CD14-positive monocyte (primary cell): ENCODE results near the gene TPK1. TPM values are rescaled to one million over a fixed set of nuclear protein-coding genes. Genes with fewer than 3 reads are reported as not detected.

Source experiments
- DNase-seq, 3 donors: peaks; one replicate each; pipeline ENCODE4 v3.0.0-alpha.2; 2011 to 2022
- H2AFZ ChIP-seq: 2 replicates; pipeline ENCODE4 v1.6.0; 2012; ENCODE audit warnings: mild to moderate bottlenecking, low read depth, low read length, inconsistent platforms; ENCODE audit not compliant: insufficient read depth, poor library complexity, severe bottlenecking
- H3K27ac ChIP-seq, 2 donors: 1 replicate in 1 of 2; 2 replicates in 1 of 2; pipeline ENCODE4 v1.5.1; 2012 to 2013; ENCODE audit warnings: low read length in 2 of 2, control low read depth in 1 of 2, inconsistent platforms in 1 of 2, low read depth in 1 of 2, mild to moderate bottlenecking in 1 of 2
- H3K27me3 ChIP-seq, 2 donors: one replicate each; pipeline versions ENCODE4 v1.6.0 to v1.6.1; 2011 to 2013; ENCODE audit warnings: low read length in 2 of 2; ENCODE audit not compliant: control insufficient read depth in 2 of 2, insufficient read depth in 2 of 2
- H3K36me3 ChIP-seq, 2 donors: replicated peaks in 1 of 2; 1 replicate in 1 of 2; 2 replicates in 1 of 2; pipeline versions ENCODE4 v1.5.1 to v1.6.1; 2012 to 2013; ENCODE audit warnings: low read length in 2 of 2, control low read depth in 1 of 2, inconsistent platforms in 1 of 2, mild to moderate bottlenecking in 1 of 2; ENCODE audit not compliant: insufficient read depth in 2 of 2, control insufficient read depth in 1 of 2
- H3K4me1 ChIP-seq, 2 donors: 1 replicate in 1 of 2; 2 replicates in 1 of 2; pipeline versions ENCODE4 v1.5.1 to v1.6.1; 2012 to 2013; ENCODE audit warnings: low read length in 2 of 2, control low read depth in 1 of 2, inconsistent platforms in 1 of 2, mild to moderate bottlenecking in 1 of 2, moderate library complexity in 1 of 2; ENCODE audit not compliant: insufficient read depth in 2 of 2, control insufficient read depth in 1 of 2
- H3K4me2 ChIP-seq: replicated peaks from 2 replicates; pipeline ENCODE3; 2012; ENCODE audit warnings: low read length, moderate library complexity, mild to moderate bottlenecking; ENCODE audit not compliant: poor library complexity, severe bottlenecking; ENCODE audit errors: extremely low read depth
- H3K4me3 ChIP-seq, 3 experiments: fragments of 200-600 bp in 1 of 3; sonication (generic) in 1 of 3; replicated peaks in 1 of 3; 1 replicate in 2 of 3; 2 replicates in 1 of 3; pipeline ENCODE4 v1.5.1; 2011 to 2013; ENCODE audit warnings: low read length in 3 of 3, mild to moderate bottlenecking in 3 of 3, control low read depth in 2 of 3, low read depth in 2 of 3, inconsistent platforms in 1 of 3, moderate library complexity in 1 of 3
- H3K79me2 ChIP-seq: 2 replicates; pipeline ENCODE4 v1.6.0; 2012; ENCODE audit warnings: mild to moderate bottlenecking, control low read depth, inconsistent platforms, low read length, moderate library complexity; ENCODE audit not compliant: insufficient read depth
- H3K9ac ChIP-seq: 2 replicates; pipeline ENCODE4 v1.6.0; 2017; ENCODE audit warnings: low read length, mild to moderate bottlenecking; ENCODE audit not compliant: insufficient read depth, poor library complexity, severe bottlenecking
- H3K9me3 ChIP-seq, 2 donors: replicated peaks in 1 of 2; 1 replicate in 1 of 2; 2 replicates in 1 of 2; pipeline versions ENCODE4 v1.5.1 to v1.6.1; 2012 to 2013; ENCODE audit warnings: low read length in 2 of 2, control low read depth in 1 of 2; ENCODE audit not compliant: control insufficient read depth in 1 of 2, insufficient read depth in 1 of 2
- H4K20me1 ChIP-seq: 2 replicates; pipeline ENCODE4 v1.6.0; 2012; ENCODE audit warnings: mild to moderate bottlenecking, low read length, control low read depth, moderate library complexity; ENCODE audit not compliant: insufficient read depth
- H3K27ac Mint-ChIP-seq, 7 donors: one replicate each; pipeline ENCODE4 v1.8.0; 2020; ENCODE audit warnings: mild to moderate bottlenecking in 7 of 7, mixed read lengths in 7 of 7, moderate library complexity in 6 of 7, inconsistent platforms in 2 of 7
- H3K27me3 Mint-ChIP-seq, 3 donors: one replicate each; pipeline ENCODE4 v1.8.0; 2021 to 2022; ENCODE audit warnings: low read depth in 3 of 3, mild to moderate bottlenecking in 3 of 3, mixed read lengths in 3 of 3, moderate library complexity in 3 of 3, inconsistent platforms in 1 of 3
- H3K36me3 Mint-ChIP-seq, 2 donors: one replicate each; pipeline ENCODE4 v1.8.0; 2020; ENCODE audit warnings: mixed read lengths in 2 of 2, inconsistent platforms in 1 of 2, mild to moderate bottlenecking in 1 of 2
- H3K4me1 Mint-ChIP-seq: one replicate; pipeline ENCODE4 v1.8.0; 2020; ENCODE audit warnings: mild to moderate bottlenecking, mixed read lengths
- H3K4me3 Mint-ChIP-seq, 2 donors: one replicate each; pipeline ENCODE4 v1.8.0; 2020; ENCODE audit warnings: mild to moderate bottlenecking in 2 of 2, mixed read lengths in 2 of 2, moderate library complexity in 1 of 2
- H3K9me3 Mint-ChIP-seq, 7 donors: one replicate each; pipeline ENCODE4 v1.8.0; 2020 to 2022; ENCODE audit warnings: mixed read lengths in 7 of 7, mild to moderate bottlenecking in 6 of 7, moderate library complexity in 6 of 7, inconsistent platforms in 2 of 7
- WGBS: methylation state at CpG from one replicate; pipeline ENCODE4 v1.1.5; 2013; ENCODE audit warnings: missing lambda C conversion rate; ENCODE audit not compliant: insufficient coverage; 5-methylcytosine and 5-hydroxymethylcytosine counted together
- intact Hi-C, 2 donors: fragments of 100-400 bp; cut with micrococcal nuclease; formaldehyde crosslinking; loops; one replicate each; pipeline versions ENCODE4 v1.15.0 to v1.15.1; 2023
- polyA plus RNA-seq, 3 donors: library from polyadenylated mRNA; depleted of rRNA in 1 of 3; unstranded in 2 of 3; stranded (reverse) in 1 of 3; fragments of 300-500 nt in 2 of 3; fragments of >200 nt in 1 of 3; fragmentation: Illumina TruSeq in 2 of 3; gene quantifications; 1 replicate in 2 of 3; 2 replicates in 1 of 3; pipeline ENCODE4 v1.2.3, GENCODE V29; 2012 to 2021
- TF ChIP-seq, protein P1 (sequence below): fragments of 200-600 bp; IDR thresholded peaks from one replicate; pipeline ENCODE4 v1.8.0; 2022; ENCODE audit warnings: antibody characterized with exemption, mild to moderate bottlenecking

The TPK1 gene
- polyA plus RNA-seq, 3 donors = 18.9 to 33.8 (median 33.1) TPM

DNA sequence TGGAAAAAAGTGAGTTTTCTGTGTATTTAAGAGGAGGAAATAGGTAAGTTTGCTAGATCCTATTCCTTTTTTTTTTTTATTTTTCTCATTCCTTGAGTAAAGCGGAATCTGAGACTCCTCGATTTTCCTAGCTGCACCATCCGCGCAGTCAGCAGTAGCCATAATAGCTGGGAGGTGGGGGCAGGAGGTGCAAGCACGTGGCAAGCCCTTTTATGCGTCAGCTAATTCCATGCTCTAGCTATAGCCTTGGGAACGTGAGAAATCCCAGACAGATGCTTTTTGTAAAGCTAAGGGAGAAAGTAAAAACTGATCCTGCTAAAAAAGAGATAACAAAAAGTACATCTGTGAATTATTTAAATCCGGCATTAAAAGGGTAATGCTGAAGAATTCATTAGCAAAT, 33.2 kb upstream of the TPK1 start:
- no peaks in the 10 kb centered on the region for H3K4me1 ChIP-seq
- no peak overlapping the region for H3K27ac Mint-ChIP-seq
- TF ChIP-seq, protein P1, sequence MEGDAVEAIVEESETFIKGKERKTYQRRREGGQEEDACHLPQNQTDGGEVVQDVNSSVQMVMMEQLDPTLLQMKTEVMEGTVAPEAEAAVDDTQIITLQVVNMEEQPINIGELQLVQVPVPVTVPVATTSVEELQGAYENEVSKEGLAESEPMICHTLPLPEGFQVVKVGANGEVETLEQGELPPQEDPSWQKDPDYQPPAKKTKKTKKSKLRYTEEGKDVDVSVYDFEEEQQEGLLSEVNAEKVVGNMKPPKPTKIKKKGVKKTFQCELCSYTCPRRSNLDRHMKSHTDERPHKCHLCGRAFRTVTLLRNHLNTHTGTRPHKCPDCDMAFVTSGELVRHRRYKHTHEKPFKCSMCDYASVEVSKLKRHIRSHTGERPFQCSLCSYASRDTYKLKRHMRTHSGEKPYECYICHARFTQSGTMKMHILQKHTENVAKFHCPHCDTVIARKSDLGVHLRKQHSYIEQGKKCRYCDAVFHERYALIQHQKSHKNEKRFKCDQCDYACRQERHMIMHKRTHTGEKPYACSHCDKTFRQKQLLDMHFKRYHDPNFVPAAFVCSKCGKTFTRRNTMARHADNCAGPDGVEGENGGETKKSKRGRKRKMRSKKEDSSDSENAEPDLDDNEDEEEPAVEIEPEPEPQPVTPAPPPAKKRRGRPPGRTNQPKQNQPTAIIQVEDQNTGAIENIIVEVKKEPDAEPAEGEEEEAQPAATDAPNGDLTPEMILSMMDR = no peak
- H2AFZ ChIP-seq = no peak overlapping the region
- H3K4me2 ChIP-seq = no peak overlapping the region
- no peaks in the 10 kb centered on the region for H3K9me3 ChIP-seq
- H3K27me3 ChIP-seq = no peaks in the 10 kb centered on the region
- no peak overlapping the region for H3K9ac ChIP-seq
- H3K4me1 Mint-ChIP-seq = no peaks in the 10 kb centered on the region
- no peak for DNase-seq
- H4K20me1 ChIP-seq = no peaks in the 10 kb centered on the region
- intact Hi-C loops = no loop called here
- H3K79me2 ChIP-seq = no peaks in the 10 kb centered on the region
- no peak overlapping the region for H3K4me3 Mint-ChIP-seq
- peaks cover 0 to 4% (median 1%) of the 10 kb centered on the region in 7 donors for H3K9me3 Mint-ChIP-seq
- H3K27me3 Mint-ChIP-seq = peaks cover 0 to 2% (median 0%) of the 10 kb centered on the region in 3 donors
- H3K27ac ChIP-seq = no peak overlapping the region
- no CpG with 5 or more reads among the region's 8 CpGs for WGBS
- H3K36me3 ChIP-seq = no peaks in the 10 kb centered on the region
- H3K36me3 Mint-ChIP-seq = no peaks in the 10 kb centered on the region
- no peak overlapping the region for H3K4me3 ChIP-seq

DNA sequence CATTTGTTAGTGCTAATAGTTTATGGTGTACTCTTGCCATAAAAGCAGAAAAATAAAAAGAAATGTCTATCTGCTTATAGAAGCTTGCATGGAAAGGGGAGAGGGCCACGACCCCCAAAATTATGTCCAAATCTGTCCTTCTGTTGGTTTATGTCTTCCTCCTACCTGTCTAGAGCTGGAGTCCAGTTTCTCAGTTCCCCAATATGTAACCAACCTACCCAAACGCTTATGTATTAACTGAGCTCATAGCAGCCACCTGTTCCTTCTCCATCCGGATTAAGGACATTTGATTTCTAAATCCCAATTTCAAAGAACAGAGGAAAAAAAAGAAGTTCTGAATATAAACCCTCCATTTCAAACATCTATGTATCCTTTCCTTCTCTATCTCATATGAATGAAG, 30.3 kb upstream of the TPK1 start:
- Histone ChIP-seq H3K9ac (no peak overlapping the region), H4K20me1 (no peaks in the 10 kb centered on the region), H3K4me3 (no peak overlapping the region), H2AFZ (no peak overlapping the region), H3K79me2 (no peaks in the 10 kb centered on the region), H3K4me2 (no peak overlapping the region), H3K4me1 (no peaks in the 10 kb centered on the region), H3K27me3 (no peaks in the 10 kb centered on the region), H3K36me3 (no peaks in the 10 kb centered on the region), H3K9me3 (no peaks in the 10 kb centered on the region), H3K27ac (no peak overlapping the region)
- WGBS = 85% methylated on average over 2 of the region's 3 CpGs
- no peak for DNase-seq
- Mint-ChIP-seq H3K36me3 (no peaks in the 10 kb centered on the region), H3K4me1 (no peaks in the 10 kb centered on the region), H3K4me3 (no peak overlapping the region), H3K27ac (no peak overlapping the region), H3K9me3 (peaks cover 0 to 7% (median 1%) of the 10 kb centered on the region in 7 donors), H3K27me3 (no peaks in the 10 kb centered on the region)
- intact Hi-C loops = no loop called here
- TF ChIP-seq, protein P1 = no peak
